ENCODE measurements around the gene SMARCC1. TPM values are rescaled to one million over a fixed set of nuclear protein-coding genes. Genes with fewer than 3 reads are reported as not detected.

The SMARCC1 gene
- total and polyA plus RNA-seq, 2 experiments from 2014 or later, result 35.5 to 38.2 TPM

DNA sequence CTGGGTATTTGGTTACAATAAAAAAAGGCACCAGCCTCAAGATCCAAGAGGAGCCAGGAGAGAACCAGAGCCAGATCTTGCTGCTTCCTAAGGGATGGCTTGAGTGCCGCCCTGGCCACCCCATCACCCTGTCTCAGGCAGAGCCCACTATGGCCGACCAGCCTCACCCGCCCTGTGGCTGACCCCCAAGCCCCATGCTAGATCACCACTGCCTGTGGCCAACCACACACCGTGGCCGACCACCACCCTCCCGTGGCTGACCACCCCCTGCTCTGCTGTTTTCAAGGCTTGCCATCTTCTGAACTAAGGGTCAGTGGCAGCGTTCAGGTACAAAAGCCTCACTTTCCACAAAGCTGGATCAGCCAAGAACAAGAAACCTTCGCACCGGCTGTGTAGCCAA, 215.0 kb downstream of the SMARCC1 start:
- Histone ChIP-seq H3K4me2 (no peak overlapping the region), H3K79me2 (no peaks in the 10 kb centered on the region), H3K9me3 (ENCODE audit: low read depth) (no peaks in the 10 kb centered on the region), H3K4me1 (ENCODE audit: insufficient read depth) (no peaks in the 10 kb centered on the region), H4K20me1 (ENCODE audit: insufficient read depth, poor library complexity, severe bottlenecking) (no peaks in the 10 kb centered on the region), H3K36me3 (replicated peaks; ENCODE audit: insufficient read depth, low read depth) (no peaks in the 10 kb centered on the region), H3K4me3 (no peak overlapping the region), H2AFZ (no peak overlapping the region), H3K27ac (no peak overlapping the region), H3K9me2 (replicated peaks; ENCODE audit: insufficient read depth) (no peaks in the 10 kb centered on the region), H3K27me3 (peaks cover 4% of the 10 kb centered on the region)
- TF ChIP-seq EZH2 (IDR thresholded peaks at IDR 0.05; ENCODE audit: borderline replicate concordance), result no peak
- TF ChIP-seq EZH2phosphoT487 (IDR thresholded peaks at IDR 0.05; ENCODE audit: low read depth, severe bottlenecking, unreplicated experiment), result no peak
- TF ChIP-seq, protein P1, sequence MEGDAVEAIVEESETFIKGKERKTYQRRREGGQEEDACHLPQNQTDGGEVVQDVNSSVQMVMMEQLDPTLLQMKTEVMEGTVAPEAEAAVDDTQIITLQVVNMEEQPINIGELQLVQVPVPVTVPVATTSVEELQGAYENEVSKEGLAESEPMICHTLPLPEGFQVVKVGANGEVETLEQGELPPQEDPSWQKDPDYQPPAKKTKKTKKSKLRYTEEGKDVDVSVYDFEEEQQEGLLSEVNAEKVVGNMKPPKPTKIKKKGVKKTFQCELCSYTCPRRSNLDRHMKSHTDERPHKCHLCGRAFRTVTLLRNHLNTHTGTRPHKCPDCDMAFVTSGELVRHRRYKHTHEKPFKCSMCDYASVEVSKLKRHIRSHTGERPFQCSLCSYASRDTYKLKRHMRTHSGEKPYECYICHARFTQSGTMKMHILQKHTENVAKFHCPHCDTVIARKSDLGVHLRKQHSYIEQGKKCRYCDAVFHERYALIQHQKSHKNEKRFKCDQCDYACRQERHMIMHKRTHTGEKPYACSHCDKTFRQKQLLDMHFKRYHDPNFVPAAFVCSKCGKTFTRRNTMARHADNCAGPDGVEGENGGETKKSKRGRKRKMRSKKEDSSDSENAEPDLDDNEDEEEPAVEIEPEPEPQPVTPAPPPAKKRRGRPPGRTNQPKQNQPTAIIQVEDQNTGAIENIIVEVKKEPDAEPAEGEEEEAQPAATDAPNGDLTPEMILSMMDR (IDR thresholded peaks at IDR 0.05; ENCODE audit: poor library complexity), result no peak
- 96% methylated on average over 8 of the region's 9 CpGs for WGBS (ENCODE audit: low lambda C conversion rate, missing lambda C conversion rate)
- no peak for DNase-seq (ENCODE audit: low spot score)

DNA sequence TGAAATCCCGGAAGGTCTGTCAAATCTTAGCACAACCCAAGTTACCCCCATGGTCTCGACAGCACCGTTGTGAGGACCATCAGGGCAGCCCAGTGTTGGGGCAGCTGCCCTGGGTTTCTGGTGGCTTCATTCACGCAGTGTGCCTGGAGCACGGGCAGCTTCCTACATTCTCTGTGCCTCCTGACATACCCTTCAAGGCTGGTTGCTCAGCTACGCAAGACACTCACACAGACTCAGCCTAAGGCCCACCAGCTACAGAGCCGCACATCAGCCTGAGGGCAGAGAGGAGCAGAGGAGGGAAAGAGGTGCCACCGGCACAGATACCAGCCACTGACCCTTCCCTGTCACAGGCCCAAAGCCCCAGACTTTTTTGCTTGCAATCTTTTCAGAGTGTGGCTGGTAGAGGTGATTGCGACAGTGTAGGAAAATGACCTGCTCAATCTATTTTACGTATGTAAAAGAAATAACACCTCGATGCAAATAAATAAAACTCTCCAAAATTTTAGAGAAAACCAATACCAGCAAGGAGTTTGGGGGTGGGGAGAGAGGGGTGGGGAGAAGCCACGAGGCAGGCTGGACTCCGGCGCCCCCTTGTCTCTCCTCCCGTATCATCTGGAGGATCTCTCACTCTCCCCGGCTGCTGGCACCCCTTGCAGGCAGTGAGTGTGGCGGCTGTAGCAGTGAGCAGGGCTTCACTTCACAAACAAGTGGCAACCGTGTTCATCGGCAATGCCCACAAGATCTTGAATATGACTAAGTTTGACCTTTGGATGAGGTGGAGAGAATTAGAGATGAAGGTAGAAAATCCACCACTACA, 215.8 kb downstream of the SMARCC1 start:
- H3K9me2 ChIP-seq (replicated peaks; ENCODE audit: insufficient read depth), result no peaks in the 10 kb centered on the region
- no peak overlapping the region for H2AFZ ChIP-seq

DNA sequence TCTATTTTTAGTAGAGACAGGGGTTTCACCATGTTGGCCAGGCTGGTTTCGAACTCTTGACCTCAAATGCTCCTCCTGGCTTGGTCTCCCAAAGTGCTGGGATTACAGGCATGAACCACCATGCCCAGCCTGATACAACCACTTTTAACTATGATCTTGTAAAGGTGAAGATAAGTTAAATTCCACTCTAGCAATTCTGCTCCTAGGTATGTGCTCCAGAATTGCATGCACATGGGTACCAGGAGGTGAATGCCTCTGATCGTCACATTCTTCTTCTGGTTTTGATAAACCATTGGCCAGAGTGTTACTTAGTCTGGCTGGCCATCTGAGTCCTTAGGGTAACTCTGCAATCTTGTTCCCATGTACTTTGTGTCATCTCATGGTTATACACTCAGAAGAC, 225.3 kb downstream of the SMARCC1 start:
- no peak for DNase-seq (ENCODE audit: low spot score)
- Histone ChIP-seq H3K9me2 (replicated peaks; ENCODE audit: insufficient read depth) (no peaks in the 10 kb centered on the region), H3K4me3 (no peak overlapping the region), H4K20me1 (ENCODE audit: insufficient read depth, poor library complexity, severe bottlenecking) (no peaks in the 10 kb centered on the region), H3K4me2 (no peak overlapping the region), H3K36me3 (replicated peaks; ENCODE audit: insufficient read depth, low read depth) (no peaks in the 10 kb centered on the region), H3K9me3 (ENCODE audit: low read depth) (no peaks in the 10 kb centered on the region), H3K79me2 (no peaks in the 10 kb centered on the region), H3K27ac (no peak overlapping the region), H3K27me3 (no peaks in the 10 kb centered on the region), H2AFZ (no peak overlapping the region), H3K4me1 (ENCODE audit: insufficient read depth) (no peaks in the 10 kb centered on the region)
- TF ChIP-seq, protein P1 (IDR thresholded peaks at IDR 0.05; ENCODE audit: poor library complexity), result no peak
- TF ChIP-seq EZH2 (IDR thresholded peaks at IDR 0.05; ENCODE audit: borderline replicate concordance) (no peak), EZH2phosphoT487 (IDR thresholded peaks at IDR 0.05; ENCODE audit: low read depth, severe bottlenecking, unreplicated experiment) (no peak)
- WGBS (ENCODE audit: low lambda C conversion rate, missing lambda C conversion rate), result 95% methylated on average over 2 of the region's 2 CpGs

More for the DNA sequence above, 215.8 kb downstream of the SMARCC1 start:
- Histone ChIP-seq H3K79me2 (no peaks in the 10 kb centered on the region), H3K27me3 (no peaks in the 10 kb centered on the region), H3K4me3 (no peak overlapping the region), H3K9me3 (ENCODE audit: low read depth) (no peaks in the 10 kb centered on the region), H3K27ac (no peak overlapping the region), H3K4me1 (ENCODE audit: insufficient read depth) (no peaks in the 10 kb centered on the region), H3K36me3 (replicated peaks; ENCODE audit: insufficient read depth, low read depth) (no peaks in the 10 kb centered on the region), H3K4me2 (no peak overlapping the region), H4K20me1 (ENCODE audit: insufficient read depth, poor library complexity, severe bottlenecking) (no peaks in the 10 kb centered on the region)
- no peak for DNase-seq (ENCODE audit: low spot score)
- 72% methylated on average over 19 of the region's 19 CpGs for WGBS (ENCODE audit: low lambda C conversion rate, missing lambda C conversion rate)
- TF ChIP-seq EZH2 (IDR thresholded peaks at IDR 0.05; ENCODE audit: borderline replicate concordance) (no peak), EZH2phosphoT487 (IDR thresholded peaks at IDR 0.05; ENCODE audit: low read depth, severe bottlenecking, unreplicated experiment) (no peak)
- TF ChIP-seq, protein P1 (IDR thresholded peaks at IDR 0.05; ENCODE audit: poor library complexity), result no peak
